Keratinocyte (primary cell): ENCODE data around the gene EFHD1. TPM values are rescaled to one million over a fixed set of nuclear protein-coding genes. Genes with fewer than 3 reads are reported as not detected.

ENCODE experiments used
- DNase-seq: peaks from one replicate; pipeline ENCODE4 v3.0.0-alpha.2; 2011; ENCODE audit warnings: low read depth, missing footprints, low spot score
- FAIRE-seq: peaks from 2 replicates; lab custom pipeline; 2011; peaks lifted over from hg19 to GRCh38; lab: Jason Lieb, UNC
- H2AFZ ChIP-seq: 2 replicates; pipeline ENCODE4 v1.6.0; 2012; ENCODE audit warnings: low read length, control low read depth, inconsistent platforms; ENCODE audit not compliant: control insufficient read depth
- H3K27ac ChIP-seq: 2 replicates; pipeline ENCODE4 v1.5.1; 2011; ENCODE audit warnings: low read length; ENCODE audit not compliant: control insufficient read depth, insufficient read depth
- H3K27me3 ChIP-seq: 3 replicates; pipeline ENCODE4 v1.6.0; 2011; ENCODE audit warnings: low read length; ENCODE audit not compliant: control insufficient read depth, insufficient read depth; ENCODE audit errors: extremely low read depth
- H3K36me3 ChIP-seq, 2 experiments: 2 replicates in 1 of 2; 3 replicates in 1 of 2; pipeline ENCODE4 v1.5.1; 2011; ENCODE audit warnings: low read length in 2 of 2, mild to moderate bottlenecking in 1 of 2; ENCODE audit not compliant: control insufficient read depth in 2 of 2, insufficient read depth in 2 of 2; ENCODE audit errors: extremely low read depth in 1 of 2
- H3K4me1 ChIP-seq: 3 replicates; pipeline ENCODE4 v1.5.1; 2011; ENCODE audit warnings: low read length; ENCODE audit not compliant: control insufficient read depth, insufficient read depth; ENCODE audit errors: extremely low read depth
- H3K4me2 ChIP-seq: 3 replicates; pipeline ENCODE4 v1.6.0; 2011; ENCODE audit warnings: low read depth, low read length; ENCODE audit not compliant: control insufficient read depth, insufficient read depth; ENCODE audit errors: extremely low read depth
- H3K4me3 ChIP-seq, 3 experiments: fragments of 200-600 bp in 1 of 3; sonication (generic) in 1 of 3; 2 replicates in 2 of 3; 3 replicates in 1 of 3; pipeline ENCODE4 v1.5.1; 2011 to 2016; ENCODE audit warnings: low read length in 3 of 3, mild to moderate bottlenecking in 3 of 3, control low read depth in 2 of 3, inconsistent platforms in 1 of 3, low read depth in 1 of 3, mixed read lengths in 1 of 3, mixed run types in 1 of 3, moderate library complexity in 1 of 3; ENCODE audit not compliant: control insufficient read depth in 2 of 3, insufficient read depth in 2 of 3; ENCODE audit errors: extremely low read depth in 1 of 3
- H3K79me2 ChIP-seq: 2 replicates; pipeline ENCODE4 v1.6.0; 2012; ENCODE audit warnings: low read length; ENCODE audit not compliant: control insufficient read depth, insufficient read depth
- H3K9ac ChIP-seq: 3 replicates; pipeline ENCODE4 v1.6.0; 2011; ENCODE audit warnings: low read length; ENCODE audit not compliant: control insufficient read depth, insufficient read depth; ENCODE audit errors: extremely low read depth
- H3K9me1 ChIP-seq: 3 replicates; pipeline ENCODE4 v1.6.0; 2011; ENCODE audit warnings: low read length; ENCODE audit not compliant: control insufficient read depth, insufficient read depth; ENCODE audit errors: extremely low read depth
- H3K9me3 ChIP-seq: 2 replicates; pipeline ENCODE4 v1.5.1; 2012; ENCODE audit warnings: low read depth, low read length; ENCODE audit not compliant: control insufficient read depth
- H4K20me1 ChIP-seq: 3 replicates; pipeline ENCODE4 v1.6.0; 2011; ENCODE audit warnings: low read length; ENCODE audit not compliant: control insufficient read depth, insufficient read depth; ENCODE audit errors: extremely low read depth
- EZH2 ChIP-seq: IDR thresholded peaks from one replicate; pipeline ENCODE4 v1.6.1; 2012; ENCODE audit warnings: inconsistent platforms, mild to moderate bottlenecking, low read length, moderate library complexity
- dilution Hi-C: fragments of 300-500 bp; cut with MboI; formaldehyde crosslinking; loops from one replicate; pipeline ENCODE4 v1.7.0; 2020; ENCODE audit warnings: low sequenced_read_pairs; ENCODE audit not compliant: extremely low pct_ligation_motif_present
- polyA plus RNA-seq, 5 experiments: library from polyadenylated mRNA; depleted of rRNA in 3 of 5; stranded (reverse) in 3 of 5; stranded (forward) in 1 of 5; unstranded in 1 of 5; fragments of >200 nt; gene quantifications; 1 replicate in 1 of 5; 2 replicates in 3 of 5; 3 replicates in 1 of 5; pipeline versions ENCODE4 v1.2.1 to v1.2.3, GENCODE V29; 2011 to 2012; ENCODE audit warnings: missing spikeins in 2 of 5, low read depth in 1 of 5, low replicate concordance in 1 of 5
- TF ChIP-seq, protein P1 (sequence below), 3 experiments: IDR thresholded peaks in 1 of 3; conservative IDR thresholded peaks in 1 of 3; optimal IDR thresholded peaks in 1 of 3; 2 replicates in 2 of 3; 3 replicates in 1 of 3; pipeline versions ENCODE3 to v1.5.1; 2011; ENCODE audit warnings: low read length in 3 of 3, mild to moderate bottlenecking in 3 of 3, moderate library complexity in 2 of 3, control low read depth in 1 of 3, inconsistent platforms in 1 of 3; ENCODE audit not compliant: insufficient read depth in 2 of 3; ENCODE audit errors: extremely low read depth in 1 of 3

Gene EFHD1
- polyA plus RNA-seq, 1 donor (not counting 4 experiments of a cell fraction or from before 2014, with no cell fraction given) = not detected

DNA sequence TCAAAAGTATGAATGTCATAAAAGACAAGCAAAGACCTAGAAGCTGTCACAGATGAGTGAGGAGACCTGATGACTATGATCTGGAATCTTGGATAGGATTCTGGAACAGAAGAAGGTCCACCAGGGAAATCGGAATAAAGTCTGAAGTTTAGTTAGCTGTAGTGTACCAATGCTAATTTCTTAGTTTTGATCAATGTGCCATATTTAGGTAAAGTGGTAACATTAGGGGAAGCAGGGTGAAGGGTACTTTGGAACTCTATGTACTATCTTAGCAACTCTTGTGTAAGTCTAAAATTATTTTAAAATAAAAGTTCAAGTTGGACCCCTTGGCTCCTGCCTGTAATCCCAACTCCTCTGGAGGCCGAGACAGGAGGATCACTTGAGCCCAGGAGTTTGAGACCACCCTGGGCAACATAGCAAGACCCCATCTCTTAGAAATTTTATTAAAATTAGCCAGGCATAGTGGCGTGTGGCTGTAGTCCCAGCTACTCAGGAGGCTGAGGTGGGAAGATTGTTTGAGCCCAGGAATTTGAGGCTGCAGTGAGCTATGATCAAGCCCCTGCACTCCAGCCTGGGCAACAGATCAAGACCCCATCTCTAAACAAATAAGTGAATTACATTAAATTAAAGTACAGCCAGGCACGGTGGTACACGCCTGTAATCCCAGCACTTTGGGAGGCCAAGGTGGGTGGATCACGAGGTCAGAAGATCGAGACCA, 35.9 kb upstream of the EFHD1 start:
- H3K9me1 ChIP-seq = peaks cover 2% of the 10 kb centered on the region
- no peak for TF ChIP-seq EZH2
- TF ChIP-seq, protein P1, sequence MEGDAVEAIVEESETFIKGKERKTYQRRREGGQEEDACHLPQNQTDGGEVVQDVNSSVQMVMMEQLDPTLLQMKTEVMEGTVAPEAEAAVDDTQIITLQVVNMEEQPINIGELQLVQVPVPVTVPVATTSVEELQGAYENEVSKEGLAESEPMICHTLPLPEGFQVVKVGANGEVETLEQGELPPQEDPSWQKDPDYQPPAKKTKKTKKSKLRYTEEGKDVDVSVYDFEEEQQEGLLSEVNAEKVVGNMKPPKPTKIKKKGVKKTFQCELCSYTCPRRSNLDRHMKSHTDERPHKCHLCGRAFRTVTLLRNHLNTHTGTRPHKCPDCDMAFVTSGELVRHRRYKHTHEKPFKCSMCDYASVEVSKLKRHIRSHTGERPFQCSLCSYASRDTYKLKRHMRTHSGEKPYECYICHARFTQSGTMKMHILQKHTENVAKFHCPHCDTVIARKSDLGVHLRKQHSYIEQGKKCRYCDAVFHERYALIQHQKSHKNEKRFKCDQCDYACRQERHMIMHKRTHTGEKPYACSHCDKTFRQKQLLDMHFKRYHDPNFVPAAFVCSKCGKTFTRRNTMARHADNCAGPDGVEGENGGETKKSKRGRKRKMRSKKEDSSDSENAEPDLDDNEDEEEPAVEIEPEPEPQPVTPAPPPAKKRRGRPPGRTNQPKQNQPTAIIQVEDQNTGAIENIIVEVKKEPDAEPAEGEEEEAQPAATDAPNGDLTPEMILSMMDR (optimal IDR thresholded peaks at IDR 0.05 in 1 of 3, IDR thresholded peaks at IDR 0.05 in 1 of 3, conservative IDR thresholded peaks at IDR 0.05 in 1 of 3; ENCODE audit: extremely low read depth in 1 of 3, insufficient read depth in 2 of 3, low read length in 3 of 3) = no peak
- H3K27ac ChIP-seq = no peak overlapping the region
- no peaks in the 10 kb centered on the region for H3K27me3 ChIP-seq
- no peak overlapping the region for H2AFZ ChIP-seq
- no peaks in the 10 kb centered on the region for H4K20me1 ChIP-seq
- DNase-seq (no peak), FAIRE-seq (no peak)
- H3K36me3 ChIP-seq = no peaks in the 10 kb centered on the region
- no peak overlapping the region for H3K9ac ChIP-seq
- peaks cover 10% of the 10 kb centered on the region for H3K4me1 ChIP-seq
- H3K79me2 ChIP-seq = no peaks in the 10 kb centered on the region
- no peaks in the 10 kb centered on the region for H3K9me3 ChIP-seq
- dilution Hi-C loops = no loop called here
- H3K4me2 ChIP-seq = no peak overlapping the region
- H3K4me3 ChIP-seq = no peak overlapping the region

DNA sequence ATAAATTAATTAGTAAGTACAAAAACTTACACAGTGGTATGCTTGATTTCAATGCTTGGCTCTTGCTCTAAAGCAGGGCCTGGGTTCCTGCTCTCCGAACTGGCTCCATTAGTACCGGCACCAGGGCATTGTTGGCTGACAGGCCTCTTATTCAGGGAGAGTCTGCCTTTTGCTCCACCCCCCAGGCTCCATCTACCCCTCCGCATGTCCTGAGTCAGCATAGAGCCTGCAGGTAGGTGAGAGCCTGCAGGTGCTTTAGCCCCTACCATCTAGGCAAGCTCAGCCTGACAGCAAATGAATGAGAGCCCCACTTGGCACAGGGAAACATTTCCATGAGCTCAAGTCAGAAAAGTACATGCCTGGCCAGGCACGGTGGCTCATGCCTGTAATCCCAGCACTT, 35.1 kb upstream of the EFHD1 start:
- Histone ChIP-seq H3K9me1 (no peaks in the 10 kb centered on the region), H3K36me3 (no peaks in the 10 kb centered on the region), H3K9me3 (no peaks in the 10 kb centered on the region), H3K4me3 (no peak overlapping the region), H3K79me2 (no peaks in the 10 kb centered on the region), H3K9ac (no peak overlapping the region), H4K20me1 (no peaks in the 10 kb centered on the region), H3K27me3 (no peaks in the 10 kb centered on the region), H3K4me2 (no peak overlapping the region), H3K4me1 (peaks cover 3% of the 10 kb centered on the region), H3K27ac (no peak overlapping the region), H2AFZ (no peak overlapping the region)
- TF ChIP-seq, protein P1 (optimal IDR thresholded peaks at IDR 0.05 in 1 of 3, IDR thresholded peaks at IDR 0.05 in 1 of 3, conservative IDR thresholded peaks at IDR 0.05 in 1 of 3; ENCODE audit: extremely low read depth in 1 of 3, insufficient read depth in 2 of 3, low read length in 3 of 3) = no peak
- TF ChIP-seq EZH2 = no peak
- DNase-seq = no peak
- dilution Hi-C loops = no loop called here
- FAIRE-seq = no peak
